Placental pericyte (primary cell): ENCODE results near the gene ANAPC15. TPM values are rescaled to one million over a fixed set of nuclear protein-coding genes. Genes with fewer than 3 reads are reported as not detected.

Source experiments
- small RNA-seq: library from RNA; depleted of rRNA; stranded (forward); fragments of <200 nt; gene quantifications from one replicate; pipeline ENCODE3, GENCODE V24; 2012; ENCODE audit warnings: low replicate concordance
- total RNA-seq: library from RNA; depleted of rRNA; stranded (reverse); fragments of >200 nt; gene quantifications from 2 replicates; pipeline ENCODE4 v1.2.3, GENCODE V29; 2012

Gene ANAPC15
- 25.5 and 43.1 TPM in 2 replicates for total RNA-seq

GRCh38 chr11:72112143-72112977 is at the start of gene ANAPC15:
TSS of gene ANAPC15 (minus strand) at chr11:72112695. CDS start at chr11:72111276, 1,419 bp downstream.

GRCh38 chr11:72135473-72135872 is 23.0 kb upstream of the ANAPC15 start, which contains the start of gene FOLR3:
TSS of gene FOLR3 (plus strand) at chr11:72135725. CDS start at chr11:72135953, 228 bp downstream.

GRCh38 chr11:72105888-72106287 is 6.6 kb downstream of the ANAPC15 start, which contains the start of gene TOMT:
TSS of gene TOMT (plus strand) at chr11:72105924. CDS start at chr11:72105952, 28 bp downstream.

GRCh38 chr11:72102946-72103753 is 9.3 kb downstream of the ANAPC15 start, which contains the start of gene LAMTOR1:
TSS of gene LAMTOR1 (minus strand) at chr11:72103297. CDS start at chr11:72103224, 73 bp downstream.

GRCh38 chr11:72080326-72081183 is 31.9 kb downstream of the ANAPC15 start, which contains the start of the genes LRRC51 and NUMA1:
TSS of gene LRRC51 (plus strand) at chr11:72080850. CDS start at chr11:72089084, 8,234 bp downstream.
TSS of gene NUMA1 (minus strand) at chr11:72080542. CDS start at chr11:72035943, 44,599 bp downstream.

Small RNA genes lying within 50 kb of the gene (small RNA-seq; reads per million reads assigned to genes)
- 0.10 reads per million for gene MIR3165

Other genes starting within 250 kb of the ANAPC15 start
- not detected in 2 replicates for gene DEFB131B, start 234.2 kb downstream of the ANAPC15 start, total RNA-seq
- 9.2 and 13.9 TPM in 2 replicates for gene XNDC1N, start 184.1 kb downstream of the ANAPC15 start, total RNA-seq
- gene RNF121, start 183.6 kb downstream of the ANAPC15 start, total RNA-seq, result 37.4 and 47.2 TPM in 2 replicates
- 3.3 and 3.7 TPM in 2 replicates for gene IL18BP, start 113.8 kb downstream of the ANAPC15 start, total RNA-seq
- 132 and 185 TPM in 2 replicates for gene NUMA1, start 32.2 kb downstream of the ANAPC15 start, total RNA-seq
- gene LRRC51, start 31.8 kb downstream of the ANAPC15 start, total RNA-seq, result 3.7 and 5.3 TPM in 2 replicates
- gene LAMTOR1, start 9.4 kb downstream of the ANAPC15 start, total RNA-seq, result 132 and 155 TPM in 2 replicates
- gene TOMT, start 6.8 kb downstream of the ANAPC15 start, total RNA-seq, result not detected in 2 replicates
- gene FOLR3, start 23.0 kb upstream of the ANAPC15 start, total RNA-seq, result 2.1 TPM in 1 of 2 replicates, not detected in the other
- not detected in 2 replicates for gene FOLR1, start 79.4 kb upstream of the ANAPC15 start, total RNA-seq
- not detected in 2 replicates for gene FOLR2, start 104.1 kb upstream of the ANAPC15 start, total RNA-seq
- gene INPPL1, start 112.1 kb upstream of the ANAPC15 start, total RNA-seq, result 92.4 and 138 TPM in 2 replicates
- gene PHOX2A, start 131.5 kb upstream of the ANAPC15 start, total RNA-seq, result not detected in 2 replicates